Frontal cortex (tissue), 4 donors: Measurements from ENCODE around the gene SMIM38. TPM values are rescaled to one million over a fixed set of nuclear protein-coding genes. Genes with fewer than 3 reads are reported as not detected.

Source experiments
- DNase-seq, 2 donors: peaks; one replicate each; pipeline ENCODE4 v3.0.0; 2012; ENCODE audit warnings: low spot score in 2 of 2
- FAIRE-seq: peaks from 2 replicates; lab custom pipeline; 2012; peaks lifted over from hg19 to GRCh38; lab: Jason Lieb, UNC
- total RNA-seq: library from RNA; depleted of rRNA; stranded (reverse); fragments of >200 nt; gene quantifications from one replicate; pipeline ENCODE4 v1.2.3, GENCODE V29; 2014
- donor health status: control.
- donor health status: control.
- donor health status: control.

Gene SMIM38
- total RNA-seq, 1 donor from 2014 or later: 0.41 TPM

GRCh38 chr11:69173331-69173730 lies 17.6 kb downstream of the SMIM38 start:
- DNase-seq (no peak), FAIRE-seq (no peak)

- DNase-seq (no peak), FAIRE-seq (no peak)
These were observed 18.3 kb downstream of the SMIM38 start for GRCh38 chr11:69173925-69174581.

GRCh38 chr11:69174841-69175240 lies 19.1 kb downstream of the SMIM38 start:
- FAIRE-seq (no peak), DNase-seq (no peak)

GRCh38 chr11:69178819-69179482 lies 23.2 kb downstream of the SMIM38 start:
- DNase-seq: no peak

GRCh38 chr11:69180226-69180625 lies 24.5 kb downstream of the SMIM38 start:
- FAIRE-seq (no peak), DNase-seq (no peak)

More at GRCh38 chr11:69178819-69179482, 23.2 kb downstream of the SMIM38 start:
- no peak for FAIRE-seq

- no peak for DNase-seq
- no peak for FAIRE-seq
These were observed 25.0 kb downstream of the SMIM38 start for GRCh38 chr11:69180726-69181125.

GRCh38 chr11:69183613-69184012 lies 27.9 kb downstream of the SMIM38 start:
- DNase-seq (no peak), FAIRE-seq (no peak)

- no peak for FAIRE-seq
- DNase-seq: no peak
These were observed 30.9 kb downstream of the SMIM38 start for GRCh38 chr11:69186316-69187260.

GRCh38 chr11:69187540-69188065 lies 31.9 kb downstream of the SMIM38 start:
- FAIRE-seq: no peak

GRCh38 chr11:69189059-69189458 lies 33.3 kb downstream of the SMIM38 start:
- FAIRE-seq (no peak), DNase-seq (no peak)

More at GRCh38 chr11:69187540-69188065, 31.9 kb downstream of the SMIM38 start:
- DNase-seq: no peak

- DNase-seq: no peak
- FAIRE-seq: no peak
These were observed 35.2 kb downstream of the SMIM38 start for GRCh38 chr11:69190796-69191536.

- no peak for FAIRE-seq
- DNase-seq: no peak
These were observed 36.6 kb downstream of the SMIM38 start for GRCh38 chr11:69192301-69192721.

- FAIRE-seq: no peak
These were observed 37.4 kb downstream of the SMIM38 start for GRCh38 chr11:69193151-69193550.

GRCh38 chr11:69193629-69194028 lies 37.9 kb downstream of the SMIM38 start:
- no peak for FAIRE-seq
- no peak for DNase-seq

More at GRCh38 chr11:69193151-69193550, 37.4 kb downstream of the SMIM38 start:
- no peak for DNase-seq

- FAIRE-seq: no peak
- no peak for DNase-seq
These were observed 38.7 kb downstream of the SMIM38 start for GRCh38 chr11:69194396-69194795.

- DNase-seq (no peak), FAIRE-seq (no peak)
These were observed 39.2 kb downstream of the SMIM38 start for GRCh38 chr11:69194956-69195355.

- no peak for DNase-seq
These were observed 40.4 kb downstream of the SMIM38 start for GRCh38 chr11:69195824-69196782.

GRCh38 chr11:69196783-69197169 lies 41.0 kb downstream of the SMIM38 start:
- FAIRE-seq (no peak), DNase-seq (no peak)

More at GRCh38 chr11:69195824-69196782, 40.4 kb downstream of the SMIM38 start:
- no peak for FAIRE-seq
